HG03342 (cell line): ENCODE data around the gene CPB2.

Experiments used
- ATAC-seq: cut with Tn5 transposase; IDR thresholded peaks from one replicate; pipeline ENCODE4 v1.9.1; 2021; ENCODE audit warnings: mild to moderate bottlenecking, moderate library complexity; ENCODE audit not compliant: unreplicated experiment

The CPB2 gene

DNA sequence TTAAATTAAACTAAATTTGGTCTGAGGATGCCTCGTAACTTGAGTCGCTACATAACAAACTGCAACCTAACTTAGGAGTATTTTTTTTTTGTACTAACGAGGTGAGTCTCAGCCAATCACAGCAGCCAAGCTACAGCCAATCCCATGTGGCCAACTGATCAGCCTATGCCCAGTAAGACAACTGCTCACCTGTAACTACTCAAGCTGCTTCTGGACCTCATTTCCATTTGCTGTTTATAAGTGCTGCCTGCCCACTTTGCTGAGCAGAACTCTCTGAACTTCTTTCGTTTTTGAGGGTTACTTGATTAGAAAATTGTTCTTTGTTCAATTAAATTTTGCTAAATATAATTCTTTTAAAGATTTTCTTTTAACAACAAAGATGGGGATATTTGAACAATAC lies 3.8 kb downstream of the CPB2 start:
- ATAC-seq: no peak

DNA sequence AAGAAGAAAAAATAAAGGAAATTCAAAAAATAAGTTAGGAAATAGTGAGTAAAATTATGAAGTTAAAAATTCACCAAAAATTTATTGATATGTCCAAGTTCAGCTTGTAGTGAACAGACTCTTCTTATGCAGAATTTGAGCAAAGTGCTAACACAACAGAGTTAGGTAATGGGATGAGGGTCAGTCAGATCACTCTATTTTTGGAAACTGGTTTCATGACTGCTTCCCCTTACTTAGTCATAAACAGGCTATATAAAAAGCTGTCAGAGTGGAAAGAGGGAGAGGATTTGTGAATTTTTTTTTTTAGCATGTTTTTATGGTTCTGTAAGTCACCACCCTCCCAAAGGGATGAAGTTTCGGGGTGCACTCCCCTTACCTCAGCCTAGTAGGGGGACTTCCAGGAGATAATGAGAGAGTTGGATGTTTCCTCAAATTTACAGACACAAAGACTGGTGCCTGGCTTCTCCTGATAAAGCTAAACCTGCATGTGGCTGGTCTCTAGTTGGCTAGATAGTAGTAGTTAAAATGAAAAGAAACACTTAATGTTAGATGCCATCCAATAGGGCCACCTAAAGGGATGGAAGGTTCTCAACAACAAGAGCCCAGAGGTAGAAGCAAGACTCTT lies 4.5 kb downstream of the CPB2 start:
- ATAC-seq: no peak

DNA sequence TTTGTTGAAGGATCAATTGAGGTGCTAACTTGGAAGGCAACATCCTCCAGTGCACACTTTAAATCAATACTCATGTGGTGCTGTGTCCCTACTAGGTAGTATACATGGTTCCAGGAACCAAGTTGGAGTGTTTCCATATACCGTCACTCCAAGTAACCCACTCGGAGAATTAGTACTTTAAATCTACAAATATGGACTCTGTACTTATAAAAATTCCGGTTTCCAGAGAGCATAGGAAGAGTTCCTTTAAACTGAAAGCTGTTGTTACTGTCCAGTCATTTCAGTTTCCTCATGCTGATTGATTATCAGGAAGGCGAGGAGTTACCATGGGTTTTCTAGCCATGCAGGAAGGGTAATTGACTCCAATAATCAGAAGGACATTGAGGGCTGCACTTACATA lies 7.2 kb downstream of the CPB2 start:
- no peak for ATAC-seq

DNA sequence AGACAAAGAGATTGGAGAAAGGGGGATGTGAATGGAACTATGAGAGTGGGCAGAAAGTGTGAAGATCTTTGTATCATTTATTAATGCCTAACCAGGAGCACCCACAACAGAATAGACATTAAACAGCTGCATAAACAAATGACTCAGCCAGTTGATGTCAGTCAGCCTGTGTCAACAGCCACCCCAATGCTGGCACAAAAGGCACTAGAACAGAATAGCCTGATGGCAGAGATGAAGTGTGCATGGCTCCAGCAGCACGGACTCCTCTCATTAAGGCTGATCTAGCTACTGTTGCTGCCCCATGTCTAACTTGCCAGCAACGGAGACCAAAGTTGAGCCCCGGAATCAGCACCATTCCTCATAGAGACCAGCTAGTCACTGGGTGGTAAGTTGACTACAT lies 7.8 kb downstream of the CPB2 start:
- no peak for ATAC-seq

DNA sequence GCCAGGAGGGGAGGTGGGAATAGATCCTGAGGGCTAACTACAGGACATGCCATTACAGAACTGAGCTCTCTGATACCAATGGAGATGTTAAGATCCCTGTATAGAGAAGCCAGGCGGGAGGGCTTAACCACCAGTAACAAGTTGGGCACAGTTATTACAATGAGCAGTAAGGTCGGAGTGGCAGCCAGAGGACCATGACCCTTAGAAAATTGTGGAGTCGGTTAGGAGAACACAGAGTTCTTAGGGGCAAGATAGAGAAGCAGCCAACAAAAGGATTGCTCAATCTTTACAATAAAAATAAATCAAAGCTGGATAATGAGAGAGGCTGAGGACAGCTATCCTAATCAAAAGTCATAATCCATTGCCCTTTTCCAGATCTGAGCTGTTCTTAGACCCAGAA lies 10.4 kb downstream of the CPB2 start:
- no peak for ATAC-seq

DNA sequence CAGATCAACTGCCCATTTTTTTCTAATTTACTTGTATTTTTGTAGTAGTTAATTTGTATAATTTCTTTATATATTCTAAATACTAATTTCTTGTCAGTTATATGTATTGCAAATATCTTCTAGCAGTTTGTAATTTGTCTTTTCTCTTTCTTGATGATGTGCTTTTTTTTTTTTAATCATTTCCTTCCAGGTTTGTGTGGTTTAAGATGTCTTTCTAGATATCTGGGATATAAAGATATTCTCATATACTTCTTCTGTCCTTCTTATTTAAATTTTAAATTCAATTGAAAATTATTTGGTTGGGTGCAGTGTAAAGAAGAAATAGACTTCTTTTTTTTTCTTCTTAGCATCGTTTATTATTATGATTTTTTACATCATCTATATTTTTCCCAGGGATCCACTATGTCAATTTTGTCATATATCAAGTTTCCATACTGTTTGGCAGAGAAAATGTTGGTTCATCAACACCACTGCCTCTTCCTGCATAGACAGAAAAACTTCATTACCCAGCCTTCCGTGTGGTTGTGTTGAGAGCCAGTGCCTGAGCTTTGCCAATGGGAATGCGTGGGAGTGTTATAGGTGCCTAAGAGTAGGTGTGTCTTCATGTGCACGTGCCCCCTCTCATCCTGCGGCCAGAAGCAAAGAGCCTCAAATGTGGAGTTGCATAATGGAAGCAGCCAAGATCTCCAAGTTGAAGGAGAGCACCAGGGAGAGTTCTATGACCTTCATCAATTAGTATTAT lies 15.8 kb downstream of the CPB2 start:
- ATAC-seq: no peak

DNA sequence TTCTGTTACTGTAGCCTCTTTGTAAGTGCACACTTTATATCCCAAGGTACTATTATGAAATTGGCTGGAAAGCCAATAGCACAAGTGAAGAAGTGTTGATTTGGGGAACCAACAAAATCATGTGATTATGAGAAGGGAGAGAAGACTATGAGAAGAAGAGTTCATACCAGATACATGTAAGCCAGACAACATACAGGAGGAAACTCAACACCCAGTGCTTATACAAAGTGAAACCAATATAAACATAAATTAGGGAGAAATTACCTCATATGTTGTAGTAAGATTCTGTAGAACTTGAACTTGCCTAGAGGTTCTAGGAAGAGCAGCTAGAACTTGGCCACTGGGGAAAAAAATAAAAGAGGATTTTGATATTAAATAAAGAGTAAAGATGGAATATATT lies 17.4 kb downstream of the CPB2 start:
- no peak for ATAC-seq

DNA sequence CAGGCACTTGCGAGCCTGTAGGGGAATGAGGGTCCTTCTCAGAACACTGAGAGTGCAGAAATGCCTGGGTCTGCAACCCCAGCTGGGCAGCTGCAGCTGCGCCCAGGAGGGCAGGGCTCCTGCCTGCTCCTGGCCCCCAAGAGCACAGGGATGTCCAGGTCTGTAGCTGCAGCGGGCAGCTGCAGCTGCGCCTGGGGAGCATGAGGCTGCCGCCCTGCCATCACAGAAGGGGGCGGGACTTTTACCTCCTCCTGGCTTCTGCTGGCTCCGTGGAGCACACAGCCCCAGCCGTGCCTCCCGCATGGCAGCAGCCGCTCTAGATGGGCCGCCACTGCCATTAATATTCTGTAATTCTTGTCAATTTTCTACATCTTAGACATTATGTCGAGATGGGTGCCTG lies 17.8 kb downstream of the CPB2 start:
- no peak for ATAC-seq

DNA sequence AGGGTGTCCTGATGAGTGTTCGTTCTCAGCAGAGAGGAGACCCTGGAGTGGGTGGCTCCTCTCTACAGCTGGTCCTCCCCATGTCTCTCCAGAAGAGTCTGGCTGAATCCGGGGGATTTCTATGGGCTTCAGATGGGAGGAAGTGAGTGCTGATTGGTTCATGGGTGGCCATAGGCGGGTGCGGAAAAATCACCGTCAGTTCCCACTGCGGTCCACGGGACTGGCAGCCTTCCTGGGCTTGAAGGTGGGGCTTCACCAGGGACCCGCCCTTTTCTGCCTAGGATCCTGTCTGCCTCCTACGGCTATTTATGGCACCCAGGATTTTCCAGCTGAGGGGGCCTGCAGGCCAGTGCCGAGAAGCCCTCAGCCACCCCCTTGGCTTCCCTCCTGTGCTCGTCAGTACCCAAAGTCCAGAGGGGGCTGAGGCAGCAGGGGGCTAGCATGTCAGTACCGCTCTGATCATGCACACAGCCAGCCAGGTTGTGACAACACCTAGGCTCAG lies 18.4 kb downstream of the CPB2 start:
- ATAC-seq: no peak

DNA sequence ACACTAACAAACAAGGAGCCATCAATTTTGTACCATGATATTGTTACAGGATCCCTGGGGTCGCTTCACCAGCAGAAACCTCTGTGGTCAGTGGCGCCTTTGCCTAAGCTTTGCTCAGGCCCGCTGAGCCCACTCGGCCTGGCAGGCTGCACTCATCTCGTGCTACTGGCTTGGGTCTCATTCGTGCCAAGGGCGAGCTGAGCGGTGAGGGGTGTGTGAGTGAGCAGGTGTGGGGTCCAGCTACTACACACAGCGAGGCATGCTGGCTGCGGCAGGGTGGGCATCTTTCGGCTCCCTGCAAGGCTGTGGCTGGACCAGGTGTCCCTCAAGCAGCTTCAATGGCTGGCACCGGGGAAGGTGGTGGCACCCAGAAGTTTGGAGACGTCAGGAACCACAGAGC lies 19.1 kb downstream of the CPB2 start:
- ATAC-seq: no peak

DNA sequence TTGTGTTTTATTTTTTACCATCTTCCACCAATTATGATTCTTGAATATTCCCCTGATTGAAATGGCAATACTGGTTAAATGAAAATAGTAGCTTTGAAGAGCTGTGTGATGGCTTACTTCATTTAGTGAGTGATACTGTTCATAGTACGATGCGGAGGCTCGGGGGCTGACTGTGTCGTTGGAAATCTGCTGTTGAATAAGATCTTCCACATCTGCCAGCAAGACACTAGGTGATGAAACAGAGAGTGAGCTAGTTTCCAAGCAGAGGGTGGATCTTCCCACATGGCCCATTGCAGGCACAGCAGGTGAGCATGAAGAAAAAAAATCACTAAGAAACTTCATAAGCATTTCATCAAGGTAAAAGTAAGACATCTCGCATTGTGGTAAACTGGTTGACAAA lies 22.5 kb downstream of the CPB2 start:
- no peak for ATAC-seq

DNA sequence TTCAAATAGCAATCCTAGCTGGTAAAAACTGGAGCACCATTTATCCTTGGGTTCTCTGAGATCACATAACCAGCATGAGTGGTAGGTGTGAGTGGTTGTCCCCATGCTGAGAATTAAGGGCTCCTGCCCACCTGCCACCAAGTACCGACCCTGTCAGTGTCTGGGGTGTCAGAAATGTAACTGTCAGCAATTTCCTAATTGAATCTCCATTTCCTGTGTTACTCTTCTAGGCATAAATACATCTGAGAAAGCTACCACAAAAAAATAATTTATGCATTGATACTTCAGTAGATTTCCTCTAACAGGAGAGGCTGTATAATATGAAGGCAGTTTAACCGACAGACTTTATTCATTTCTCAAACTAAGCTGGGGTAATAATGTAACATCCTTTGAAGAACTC lies 25.1 kb downstream of the CPB2 start:
- ATAC-seq: no peak

DNA sequence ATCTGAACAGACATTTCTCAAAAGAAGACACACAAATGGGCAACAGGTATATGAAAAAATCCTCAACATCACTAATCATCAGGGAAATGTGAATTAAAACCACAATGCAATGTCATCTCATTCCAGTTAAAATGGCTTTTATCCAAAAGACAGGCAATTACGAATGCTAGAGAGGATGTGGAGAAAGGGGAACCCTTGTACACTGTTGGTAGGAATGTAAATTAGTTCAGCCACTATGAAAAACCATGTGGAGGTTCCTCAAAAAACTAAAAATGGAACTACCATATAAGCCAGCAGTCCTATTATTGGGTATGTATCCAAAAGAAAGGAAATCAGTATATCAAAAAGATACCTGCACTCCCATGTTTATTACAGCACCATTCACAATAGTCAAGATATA lies 27.6 kb downstream of the CPB2 start:
- ATAC-seq: no peak

DNA sequence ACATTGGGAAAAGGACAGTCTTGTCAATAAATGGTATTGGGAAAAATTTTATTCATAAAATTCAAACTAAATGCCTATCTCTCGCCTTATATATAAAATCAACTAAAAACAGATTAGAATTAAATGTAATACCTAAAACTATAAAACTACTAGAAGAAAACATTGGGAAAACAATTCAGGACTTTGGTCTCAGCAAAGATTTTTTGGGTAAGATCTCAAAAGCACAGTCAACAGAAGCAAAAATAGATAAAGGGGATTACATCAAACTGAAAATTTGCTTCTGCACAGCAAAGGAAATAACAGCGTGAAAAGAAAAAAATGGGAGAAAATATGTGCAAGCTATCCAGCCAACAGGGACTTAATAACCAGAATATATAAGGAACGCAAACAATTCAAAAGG lies 28.0 kb downstream of the CPB2 start:
- ATAC-seq: no peak

DNA sequence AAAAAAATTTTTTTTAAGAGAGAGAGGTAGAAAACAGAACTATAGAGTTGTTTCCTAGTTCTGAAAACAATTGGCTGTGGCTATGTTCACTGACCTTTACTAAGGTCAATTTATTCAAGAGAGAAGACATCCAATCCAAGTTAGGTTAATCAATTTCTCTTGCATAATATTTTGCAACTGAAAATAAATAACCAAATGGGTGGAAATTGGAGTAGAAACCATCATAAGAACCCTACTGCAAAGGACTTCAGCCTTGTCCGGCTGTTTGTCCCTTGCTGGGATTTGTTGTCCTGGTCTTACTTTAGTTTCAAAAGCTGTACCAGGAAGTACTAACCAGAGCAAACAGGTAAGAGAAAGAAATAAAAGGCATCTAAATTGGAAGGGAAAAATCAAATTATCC lies 29.0 kb downstream of the CPB2 start:
- ATAC-seq: no peak

DNA sequence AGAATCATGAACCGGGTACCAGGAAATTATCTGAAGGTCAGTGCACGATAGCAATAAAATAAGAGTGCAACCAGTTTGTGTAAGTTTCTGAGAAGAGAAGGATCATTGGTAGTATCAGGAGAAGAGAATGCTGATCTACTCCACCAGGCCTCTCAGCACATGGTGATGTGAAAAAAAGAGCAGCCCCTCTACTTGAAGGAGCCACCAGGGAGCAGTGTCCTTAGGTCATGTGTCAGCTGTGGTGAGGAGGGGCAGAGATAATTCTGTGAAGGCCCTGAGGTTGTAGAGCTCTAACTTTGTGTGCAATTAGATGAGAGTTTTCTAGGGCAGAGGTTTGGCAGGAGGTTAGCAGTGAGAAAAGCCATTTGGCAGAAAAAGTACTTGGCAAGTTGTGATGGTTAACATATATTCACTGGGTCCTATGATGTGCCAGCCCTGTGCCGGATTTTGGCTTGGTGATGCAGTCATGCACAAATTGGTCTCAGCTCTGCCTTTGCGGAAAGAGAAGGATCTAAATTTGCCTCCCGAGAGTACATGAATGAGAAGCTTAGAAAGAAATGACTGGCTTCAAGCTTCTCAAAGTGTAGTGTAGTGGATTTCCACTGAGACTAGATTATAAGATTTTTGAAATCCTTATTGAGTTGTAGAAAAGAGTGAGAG lies 33.1 kb downstream of the CPB2 start:
- ATAC-seq: peak; percentile 94

DNA sequence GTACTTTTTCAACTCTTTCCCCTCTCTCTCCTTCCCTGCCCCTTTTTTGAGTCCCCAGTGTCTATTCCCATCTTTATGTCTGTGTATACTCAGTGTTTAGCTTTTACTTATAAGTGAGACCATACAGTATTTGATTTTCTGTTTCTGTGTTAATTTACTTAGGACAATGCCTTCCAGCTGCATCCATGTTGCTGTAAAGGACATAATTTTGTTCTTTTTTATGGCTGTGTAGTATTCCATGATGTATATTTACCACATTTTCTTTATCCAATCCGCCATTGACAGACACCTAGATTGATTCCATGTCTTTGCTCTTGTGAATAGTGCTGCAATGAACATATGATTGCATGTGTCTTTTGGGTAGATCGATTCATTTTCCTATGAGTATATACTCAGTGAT lies 41.5 kb downstream of the CPB2 start:
- ATAC-seq: no peak

DNA sequence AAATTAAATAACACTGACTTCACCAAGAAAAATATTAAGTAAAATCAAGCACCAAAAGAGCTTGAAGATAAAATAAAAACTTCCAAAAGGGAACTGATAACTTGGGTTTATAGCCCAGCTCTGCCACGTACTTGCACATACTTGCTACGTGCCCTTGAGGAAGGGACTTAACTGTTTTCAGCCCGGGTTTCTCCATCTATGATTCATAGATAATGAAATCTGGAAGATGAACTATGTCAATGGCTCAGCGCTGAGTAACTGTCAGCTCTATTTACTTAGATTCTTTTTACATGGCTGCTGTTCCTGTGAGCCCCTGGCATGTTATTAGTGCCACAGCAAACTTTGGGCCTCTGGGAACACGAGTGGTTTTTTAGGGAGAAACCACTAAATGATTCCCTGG lies 42.6 kb downstream of the CPB2 start:
- no peak for ATAC-seq

DNA sequence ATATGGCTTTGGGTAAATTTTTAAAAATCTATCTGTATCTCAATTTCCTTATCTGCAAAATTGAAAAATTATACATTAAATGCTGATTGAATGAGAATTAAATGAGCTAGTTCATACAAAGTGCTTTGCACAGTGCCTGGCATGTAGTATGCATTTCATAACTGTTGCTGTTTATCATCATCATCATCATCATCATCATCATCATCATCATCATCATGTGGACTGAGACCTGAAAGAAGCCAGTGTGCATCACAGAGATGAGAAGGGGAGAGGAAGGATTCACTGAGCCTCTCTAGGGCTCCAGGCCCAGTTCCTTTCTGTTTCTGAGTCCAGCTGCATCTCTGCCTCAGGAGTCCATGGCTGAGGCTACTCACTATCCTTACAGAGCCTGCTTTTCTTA lies 45.4 kb downstream of the CPB2 start:
- no peak for ATAC-seq

DNA sequence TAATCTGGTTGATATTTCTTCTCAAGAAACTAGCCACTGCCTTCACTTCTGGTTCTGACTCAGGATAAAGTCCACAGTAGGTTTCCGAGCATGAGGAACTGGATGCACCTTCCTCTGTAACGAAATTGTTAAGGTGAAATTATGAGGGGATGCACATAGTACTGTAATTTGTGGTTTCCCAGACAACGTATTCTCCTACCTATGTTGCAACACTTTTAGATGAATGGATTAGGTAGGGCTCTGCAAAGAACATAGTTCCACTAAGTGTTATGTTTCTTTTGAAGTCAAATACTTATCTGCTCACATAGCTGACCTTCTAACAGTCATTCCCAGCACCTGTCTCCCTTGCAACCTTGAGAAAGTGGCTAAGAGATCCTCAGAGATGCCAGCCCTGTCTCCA lies 46.6 kb downstream of the CPB2 start:
- ATAC-seq: no peak

DNA sequence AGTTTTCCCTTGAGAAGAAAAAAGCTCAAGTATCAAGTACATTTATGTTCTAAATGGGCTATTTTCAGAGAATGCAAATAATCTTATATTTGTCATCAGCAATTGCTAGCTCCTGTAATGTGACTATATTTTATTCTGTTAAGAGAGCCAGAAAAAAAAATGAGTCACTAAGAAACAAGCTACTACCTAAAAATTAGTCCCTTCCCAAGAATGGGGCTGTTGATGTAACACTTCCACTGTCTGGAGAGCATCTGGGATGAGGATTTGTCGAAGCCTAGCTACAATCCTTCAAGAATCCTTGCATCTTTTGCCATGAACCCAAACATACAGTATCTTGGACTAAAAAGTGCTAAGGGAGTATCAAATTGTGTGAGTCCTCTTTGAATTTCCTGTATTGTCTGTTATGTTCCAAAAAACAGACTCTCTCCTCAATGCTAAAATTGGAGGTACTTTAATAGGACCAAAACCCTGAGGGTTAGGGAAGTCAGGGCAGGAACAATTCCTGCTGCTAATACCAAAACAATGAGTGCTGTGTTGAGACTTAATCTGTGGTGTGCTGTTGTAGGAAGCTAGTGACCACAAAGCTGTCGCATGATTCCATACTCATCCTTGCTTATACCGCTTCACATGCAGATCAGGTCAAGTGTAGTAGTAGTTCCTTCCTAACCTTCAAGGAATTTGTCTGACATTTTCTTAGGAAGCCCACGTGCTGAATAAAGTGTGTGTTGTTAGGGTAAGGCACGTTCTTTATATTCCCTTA lies 47.4 kb downstream of the CPB2 start:
- no peak for ATAC-seq
